Colonic mucosa (tissue), 4 donors: ENCODE data around the gene FEM1B. TPM values are rescaled to one million over a fixed set of nuclear protein-coding genes. Genes with fewer than 3 reads are reported as not detected.

ENCODE experiments used
- DNase-seq: peaks from one replicate; pipeline ENCODE4 v3.0.0-alpha.2; 2020
- H3K27ac ChIP-seq: fragments of 200-600 bp; one replicate; pipeline ENCODE4 v1.8.0; 2021
- H3K27me3 ChIP-seq: fragments of 200-600 bp; one replicate; pipeline ENCODE4 v1.8.0; 2021
- H3K36me3 ChIP-seq: fragments of 200-600 bp; one replicate; pipeline ENCODE4 v1.8.0; 2021
- H3K4me1 ChIP-seq: fragments of 200-600 bp; one replicate; pipeline ENCODE4 v1.8.0; 2021; ENCODE audit warnings: mild to moderate bottlenecking
- H3K4me3 ChIP-seq: fragments of 200-600 bp; one replicate; pipeline ENCODE4 v1.8.0; 2021
- H3K9ac ChIP-seq, 2 donors: one replicate each; pipeline ENCODE4 v1.7.0; 2013; ENCODE audit warnings: control low read depth in 2 of 2, low read depth in 2 of 2, low read length in 2 of 2
- H3K9me3 ChIP-seq: fragments of 200-600 bp; one replicate; pipeline ENCODE4 v1.8.0; 2021
- CTCF ChIP-seq: fragments of 200-600 bp; IDR thresholded peaks from one replicate; pipeline ENCODE4 v1.8.0; 2022; ENCODE audit warnings: antibody characterized with exemption, mild to moderate bottlenecking
- intact Hi-C: fragments of 100-400 bp; cut with DNase I; formaldehyde crosslinking; loops from one replicate; pipeline ENCODE4 v1.14.1; 2022
- total RNA-seq, 2 donors: library from RNA; stranded (reverse); fragmentation: NEBNext Ultra II Directional in 1 of 2; extraction: Animal tissue kit (Norgen Biotek cat#: 25700) in 1 of 2; gene quantifications; one replicate each; pipeline ENCODE4 v1.2.1, GENCODE V29; 2021
- donor health status: healthy.
- donor health status: DM: no; HTN: no; CAD: no.
- donor health status: DM: no; HTN: no; CAD: no.

FEM1B gene
- total RNA-seq, 2 donors from 2014 or later: 34.4 to 52.4 TPM

GRCh38 chr15:68235022-68235421 lies 42.5 kb upstream of the FEM1B start:
- intact Hi-C loops: no loop called here
- DNase-seq: no peak
- Histone ChIP-seq H3K9me3 (no peaks in the 10 kb centered on the region), H3K4me1 (peaks cover 9% of the 10 kb centered on the region), H3K27me3 (no peaks in the 10 kb centered on the region), H3K4me3 (no peak overlapping the region), H3K27ac (no peak overlapping the region), H3K9ac (no peak overlapping the region), H3K36me3 (no peaks in the 10 kb centered on the region)
- TF ChIP-seq CTCF: no peak

- Histone ChIP-seq H3K27me3 (no peaks in the 10 kb centered on the region), H3K27ac (no peak overlapping the region), H3K9me3 (no peaks in the 10 kb centered on the region), H3K36me3 (no peaks in the 10 kb centered on the region), H3K4me3 (no peak overlapping the region), H3K9ac (no peak overlapping the region), H3K4me1 (peaks cover 4% of the 10 kb centered on the region)
- no peak for TF ChIP-seq CTCF
- no peak for DNase-seq
- intact Hi-C loops: no loop called here
These were observed 38.5 kb upstream of the FEM1B start for GRCh38 chr15:68239025-68239424.

GRCh38 chr15:68241088-68241935 lies 36.2 kb upstream of the FEM1B start:
- Histone ChIP-seq H3K9ac (no peak overlapping the region), H3K27ac (no peak overlapping the region), H3K9me3 (no peaks in the 10 kb centered on the region), H3K4me1 (no peaks in the 10 kb centered on the region), H3K36me3 (no peaks in the 10 kb centered on the region), H3K4me3 (no peak overlapping the region), H3K27me3 (no peaks in the 10 kb centered on the region)
- intact Hi-C loops: no loop called here
- TF ChIP-seq CTCF: no peak
- no peak for DNase-seq

- no peak for DNase-seq
- Histone ChIP-seq H3K9ac (no peak overlapping the region), H3K36me3 (no peaks in the 10 kb centered on the region), H3K27me3 (no peaks in the 10 kb centered on the region), H3K9me3 (no peaks in the 10 kb centered on the region), H3K27ac (no peak overlapping the region), H3K4me3 (no peak overlapping the region), H3K4me1 (no peaks in the 10 kb centered on the region)
- intact Hi-C loops: no loop called here
- TF ChIP-seq CTCF: no peak
These were observed 33.3 kb upstream of the FEM1B start for GRCh38 chr15:68244235-68244634.

- Histone ChIP-seq H3K9ac (no peak overlapping the region), H3K27me3 (no peaks in the 10 kb centered on the region), H3K4me3 (no peak overlapping the region), H3K36me3 (no peaks in the 10 kb centered on the region), H3K9me3 (no peaks in the 10 kb centered on the region), H3K27ac (no peak overlapping the region), H3K4me1 (no peaks in the 10 kb centered on the region)
- no peak for TF ChIP-seq CTCF
- DNase-seq: no peak
- intact Hi-C loops: no loop called here
These were observed 28.4 kb upstream of the FEM1B start for GRCh38 chr15:68249058-68249713.
